HepG2 (cell line): Measurements from ENCODE around the gene ZNF771. TPM values are rescaled to one million over a fixed set of nuclear protein-coding genes. Genes with fewer than 3 reads are reported as not detected.

Source experiments
- BORCS8-MEF2B ChIP-seq: sonication (generic); formaldehyde crosslinking; IDR thresholded peaks from 2 replicates; pipeline ENCODE4 v1.8.0; 2022; ENCODE audit warnings: mild to moderate bottlenecking, missing genetic modification reagents
- CREB3 ChIP-seq: sonication (generic); formaldehyde crosslinking; IDR thresholded peaks from 2 replicates; pipeline ENCODE4 v1.5.0; 2020; ENCODE audit warnings: missing genetic modification reagents
- FOSL1 ChIP-seq: sonication (generic); formaldehyde crosslinking; IDR thresholded peaks from 2 replicates; pipeline ENCODE4 v1.9.0; 2021; ENCODE audit warnings: missing genetic modification reagents, borderline replicate concordance
- FOXP1 ChIP-seq, 2 experiments: fragments of 450-650 bp in 1 of 2; IDR thresholded peaks; 2 replicates each; pipeline ENCODE4 v1.6.1; 2017 to 2018; ENCODE audit warnings: antibody characterized with exemption in 1 of 2
- GATA4 ChIP-seq: sonication (generic); IDR thresholded peaks from 2 replicates; pipeline ENCODE4 v1.6.1; 2016; ENCODE audit warnings: antibody characterized with exemption, low read depth, borderline replicate concordance
- GLI4 ChIP-seq: sonication (generic); formaldehyde crosslinking; IDR thresholded peaks from 2 replicates; pipeline ENCODE4 v1.5.1; 2020; ENCODE audit warnings: missing genetic modification reagents, mild to moderate bottlenecking, moderate library complexity, borderline replicate concordance
- HMG20A ChIP-seq: IDR thresholded peaks from 2 replicates; pipeline ENCODE4 v1.6.1; 2016; ENCODE audit warnings: borderline replicate concordance
- KLF15 ChIP-seq: sonication (generic); formaldehyde crosslinking; IDR thresholded peaks from 2 replicates; pipeline ENCODE4 v1.8.1; 2023; ENCODE audit warnings: borderline replicate concordance, mild to moderate bottlenecking, inconsistent platforms, missing genetic modification reagents, mixed read lengths
- MEIS1 ChIP-seq: sonication (generic); formaldehyde crosslinking; IDR thresholded peaks from 2 replicates; pipeline ENCODE4 v1.9.0; 2021; ENCODE audit warnings: mild to moderate bottlenecking, missing genetic modification reagents, moderate library complexity, borderline replicate concordance
- NR2F1 ChIP-seq, 2 experiments: fragments of 450-650 bp in 1 of 2; formaldehyde crosslinking in 1 of 2; IDR thresholded peaks; 2 replicates each; pipeline versions ENCODE4 v1.5.0 to v1.6.1; 2016 to 2020; ENCODE audit warnings: mild to moderate bottlenecking in 1 of 2, missing compliant biosample characterization in 1 of 2, missing genetic modification reagents in 1 of 2, moderate library complexity in 1 of 2
- PLSCR1 ChIP-seq: sonication (generic); formaldehyde crosslinking; IDR thresholded peaks from 2 replicates; pipeline ENCODE4 v1.5.0; 2020; ENCODE audit warnings: missing genetic modification reagents, mild to moderate bottlenecking, borderline replicate concordance
- RXRA ChIP-seq: sonication (generic); formaldehyde crosslinking; IDR thresholded peaks from 2 replicates; pipeline ENCODE4 v1.5.1; 2020; ENCODE audit warnings: missing genetic modification reagents
- SAFB2 ChIP-seq: sonication (generic); formaldehyde crosslinking; IDR thresholded peaks from 2 replicates; pipeline ENCODE4 v1.5.1; 2020; ENCODE audit warnings: missing genetic modification reagents, low read depth, mild to moderate bottlenecking, borderline replicate concordance
- SNRNP70 ChIP-seq: fragments of 200-400 bp; formaldehyde crosslinking; IDR thresholded peaks from 2 replicates; pipeline ENCODE4 v1.6.1; 2017; ENCODE audit warnings: mild to moderate bottlenecking, low read depth, low read length, moderate library complexity
- TBX2 ChIP-seq: sonication (generic); formaldehyde crosslinking; IDR thresholded peaks from 2 replicates; pipeline ENCODE4 v1.5.0; 2020; ENCODE audit warnings: missing genetic modification reagents, mild to moderate bottlenecking, borderline replicate concordance
- ZBTB49 ChIP-seq: sonication (generic); formaldehyde crosslinking; IDR thresholded peaks from 2 replicates; pipeline ENCODE4 v1.4.0; 2020; ENCODE audit warnings: missing genetic modification reagents, borderline replicate concordance
- ZGPAT ChIP-seq: IDR thresholded peaks from 2 replicates; pipeline ENCODE4 v1.6.1; 2016; ENCODE audit warnings: mild to moderate bottlenecking
- ZNF121 ChIP-seq: sonication (generic); formaldehyde crosslinking; IDR thresholded peaks from 2 replicates; pipeline ENCODE4 v1.5.0; 2020; ENCODE audit warnings: mild to moderate bottlenecking, missing genetic modification reagents
- ZNF230 ChIP-seq: sonication (generic); formaldehyde crosslinking; IDR thresholded peaks from 2 replicates; pipeline ENCODE4 v1.4.0; 2020; ENCODE audit warnings: mild to moderate bottlenecking, missing genetic modification reagents
- ZNF3 ChIP-seq: IDR thresholded peaks from 2 replicates; pipeline ENCODE4 v1.7.0; 2017; ENCODE audit warnings: inconsistent platforms
- ZNF550 ChIP-seq: sonication (generic); formaldehyde crosslinking; IDR thresholded peaks from 2 replicates; pipeline ENCODE4 v1.4.0; 2020; ENCODE audit warnings: mild to moderate bottlenecking, missing genetic modification reagents, borderline replicate concordance
- ZNF570 ChIP-seq: sonication (generic); formaldehyde crosslinking; IDR thresholded peaks from 2 replicates; pipeline ENCODE4 v1.4.0; 2020; ENCODE audit warnings: mild to moderate bottlenecking, missing genetic modification reagents, borderline replicate concordance
- ZNF766 ChIP-seq: sonication (generic); formaldehyde crosslinking; IDR thresholded peaks from 2 replicates; pipeline ENCODE4 v1.5.0; 2020; ENCODE audit warnings: missing genetic modification reagents, borderline replicate concordance
- ZNF841 ChIP-seq: sonication (generic); formaldehyde crosslinking; IDR thresholded peaks from 2 replicates; pipeline ENCODE4 v1.8.1; 2023; ENCODE audit warnings: missing genetic modification reagents, borderline replicate concordance
- polyA plus RNA-seq, 8 experiments: library from polyadenylated mRNA; depleted of rRNA in 3 of 8; stranded (reverse) in 7 of 8; unstranded in 1 of 8; fragments of >200 nt; fragmentation: Illumina TruSeq in 4 of 8; extraction: Trizol in 4 of 8; gene quantifications; 2 replicates each; pipeline versions ENCODE4 v1.2.1 to v1.2.3, GENCODE V29; 2011 to 2016; ENCODE audit warnings: low read depth in 4 of 8, missing spikeins in 1 of 8, mixed read lengths in 1 of 8; ENCODE audit not compliant: insufficient read depth in 1 of 8
- total RNA-seq, 5 experiments: library from RNA; depleted of rRNA; stranded (reverse); fragments of >200 nt; fragmentation: Illumina TruSeq; extraction: Trizol; gene quantifications; 2 replicates each; pipeline ENCODE4 v1.2.3, GENCODE V29; 2016; ENCODE audit warnings: low read depth in 1 of 5

ZNF771 gene
- total and polyA plus RNA-seq, 2 of the 13 experiments (the other 11 are each of a cell fraction or from before 2014, with no cell fraction given), result 5.0 to 11.8 TPM

GRCh38 chr16:30445408-30446202 lies 38.2 kb downstream of the ZNF771 start, which contains the start of gene SEPHS2 (continued):
- TF ChIP-seq TBX2 (CRISPR knock-in tag), result peak; percentile 41; the same call in 1 of the 2 replicates
- TF ChIP-seq ZNF230, result peak; percentile 79; the same call in 1 of the 2 replicates
- no peak for TF ChIP-seq SNRNP70
- TF ChIP-seq CREB3 (CRISPR knock-in tag), result no peak
- TF ChIP-seq NR2F1 (CRISPR knock-in tag; IDR thresholded peaks at IDR 0.05), result no peak; a peak in 1 of 4 replicates
- TF ChIP-seq KLF15, result no peak
- TF ChIP-seq BORCS8-MEF2B (CRISPR knock-in tag), result peak; percentile 72; the same call in 1 of the 2 replicates
- TF ChIP-seq RXRA (CRISPR knock-in tag), result peak; percentile 67; the same call in 1 of the 2 replicates
- peak; percentile 81 for TF ChIP-seq ZGPAT (CRISPR knock-in tag)
- 0 out of 2 replicates have a peak, but pooled peaks have one; percentile 82 for TF ChIP-seq GLI4 (CRISPR knock-in tag)
- no peak for TF ChIP-seq ZBTB49 (CRISPR knock-in tag)
- no peak for TF ChIP-seq PLSCR1 (CRISPR knock-in tag)
- TF ChIP-seq GATA4, result peak; percentile 87; the same call in 1 of the 2 replicates
- TF ChIP-seq MEIS1 (CRISPR knock-in tag), result peak; percentile 87
- no peak for TF ChIP-seq ZNF570 (CRISPR knock-in tag)
- TF ChIP-seq ZNF766 (CRISPR knock-in tag), result no peak
- no peak for TF ChIP-seq ZNF841 (CRISPR knock-in tag)
- no peak for TF ChIP-seq ZNF121
- peak; percentile 90 for TF ChIP-seq ZNF3 (CRISPR knock-in tag)
- no peak for TF ChIP-seq ZNF550 (CRISPR knock-in tag)
- no peak for TF ChIP-seq FOXP1 (IDR thresholded peaks at IDR 0.05)
- TF ChIP-seq FOXP1 (CRISPR knock-in tag; IDR thresholded peaks at IDR 0.05), result peak; percentile 63
- no peak for TF ChIP-seq FOSL1 (CRISPR knock-in tag)
- no peak for TF ChIP-seq HMG20A (CRISPR knock-in tag)
- no peak; the same call in none of the 2 replicates for TF ChIP-seq SAFB2 (CRISPR knock-in tag)
